Mesothelial cell of epicardium (in vitro differentiated cells): ENCODE data around the gene SENP1. TPM values are rescaled to one million over a fixed set of nuclear protein-coding genes. Genes with fewer than 3 reads are reported as not detected.

Experiments used
- DNase-seq, 2 experiments: peaks; one replicate each; pipeline ENCODE4 v3.0.0; 2021; ENCODE audit warnings: low spot score in 2 of 2; ENCODE audit not compliant: unreplicated experiment in 2 of 2
- H3K27ac Mint-ChIP-seq: 2 replicates; pipeline ENCODE4 v1.8.0; 2021; ENCODE audit warnings: mixed read lengths
- H3K27me3 Mint-ChIP-seq: 2 replicates; pipeline ENCODE4 v1.8.0; 2021; ENCODE audit warnings: low read depth, mixed read lengths
- H3K36me3 Mint-ChIP-seq: 2 replicates; pipeline ENCODE4 v1.8.0; 2021; ENCODE audit warnings: mixed read lengths
- H3K4me1 Mint-ChIP-seq: 2 replicates; pipeline ENCODE4 v1.8.0; 2021; ENCODE audit warnings: mixed read lengths
- H3K4me3 Mint-ChIP-seq: 2 replicates; pipeline ENCODE4 v1.8.0; 2021; ENCODE audit warnings: mild to moderate bottlenecking, moderate library complexity, mixed read lengths
- H3K9me3 Mint-ChIP-seq: 2 replicates; pipeline ENCODE4 v1.8.0; 2021; ENCODE audit warnings: mixed read lengths
- CTCF ChIP-seq: fragments of 200-600 bp; sonication (generic); IDR thresholded peaks from one replicate; pipeline ENCODE4 v1.5.0; 2021; ENCODE audit warnings: antibody characterized with exemption; ENCODE audit not compliant: unreplicated experiment
- total RNA-seq: library from RNA; stranded (reverse); gene quantifications from 3 replicates; pipeline ENCODE4 v1.2.1, GENCODE V29; 2021

The SENP1 gene
- total RNA-seq, 1 donor from 2014 or later = 31.1 TPM

GRCh38 chr12:48015129-48015528 lies 90.8 kb downstream of the SENP1 start:
- Mint-ChIP-seq H3K36me3 (no peaks in the 10 kb centered on the region), H3K27ac (no peak overlapping the region), H3K4me3 (no peak overlapping the region), H3K4me1 (peaks cover 5% of the 10 kb centered on the region), H3K27me3 (peaks cover 43% of the 10 kb centered on the region), H3K9me3 (no peaks in the 10 kb centered on the region)
- no peak for DNase-seq
- no peak for TF ChIP-seq CTCF

- Mint-ChIP-seq H3K36me3 (no peaks in the 10 kb centered on the region), H3K27me3 (peaks cover 54% of the 10 kb centered on the region), H3K4me1 (peaks cover 10% of the 10 kb centered on the region), H3K4me3 (no peak overlapping the region), H3K9me3 (no peaks in the 10 kb centered on the region), H3K27ac (no peak overlapping the region)
- no peak for TF ChIP-seq CTCF
- DNase-seq = no peak
Observed at GRCh38 chr12:48013287-48013686, 92.6 kb downstream of the SENP1 start.

- DNase-seq = no peak
- no peak overlapping the region for H3K4me3 Mint-ChIP-seq
- H3K4me1 Mint-ChIP-seq = peaks cover 12% of the 10 kb centered on the region
- H3K9me3 Mint-ChIP-seq = no peaks in the 10 kb centered on the region
- peaks cover 59% of the 10 kb centered on the region for H3K27me3 Mint-ChIP-seq
- H3K27ac Mint-ChIP-seq = no peak overlapping the region
- H3K36me3 Mint-ChIP-seq = no peaks in the 10 kb centered on the region
- no peak for TF ChIP-seq CTCF
Observed at GRCh38 chr12:48012070-48012469, 93.8 kb downstream of the SENP1 start.

GRCh38 chr12:48010366-48010970 lies 95.4 kb downstream of the SENP1 start:
- H3K4me1 Mint-ChIP-seq = peaks cover 15% of the 10 kb centered on the region
- H3K36me3 Mint-ChIP-seq = no peaks in the 10 kb centered on the region
- H3K27me3 Mint-ChIP-seq = peaks cover 72% of the 10 kb centered on the region
- H3K9me3 Mint-ChIP-seq = no peaks in the 10 kb centered on the region
- no peak for DNase-seq
- H3K27ac Mint-ChIP-seq = no peak overlapping the region
- no peak overlapping the region for H3K4me3 Mint-ChIP-seq
- no peak for TF ChIP-seq CTCF

GRCh38 chr12:48009471-48009870 lies 96.4 kb downstream of the SENP1 start:
- Mint-ChIP-seq H3K9me3 (no peaks in the 10 kb centered on the region), H3K36me3 (no peaks in the 10 kb centered on the region), H3K27ac (no peak overlapping the region), H3K4me1 (peaks cover 23% of the 10 kb centered on the region), H3K4me3 (no peak overlapping the region), H3K27me3 (peaks cover 73% of the 10 kb centered on the region)
- DNase-seq = no peak
- no peak for TF ChIP-seq CTCF

- DNase-seq = no peak
- no peak overlapping the region for H3K27ac Mint-ChIP-seq
- H3K4me1 Mint-ChIP-seq = peaks cover 23% of the 10 kb centered on the region
- H3K4me3 Mint-ChIP-seq = no peak overlapping the region
- H3K27me3 Mint-ChIP-seq = peaks cover 70% of the 10 kb centered on the region
- TF ChIP-seq CTCF = no peak
- no peaks in the 10 kb centered on the region for H3K9me3 Mint-ChIP-seq
- no peaks in the 10 kb centered on the region for H3K36me3 Mint-ChIP-seq
Observed at GRCh38 chr12:48008950-48009349, 96.9 kb downstream of the SENP1 start.
